HG02678 (cell line): ENCODE results near the gene NELFA.

ENCODE experiments used
- ATAC-seq: cut with Tn5 transposase; IDR thresholded peaks from one replicate; pipeline ENCODE4 v1.9.1; 2021; ENCODE audit warnings: mild to moderate bottlenecking, moderate library complexity; ENCODE audit not compliant: unreplicated experiment

NELFA gene

DNA sequence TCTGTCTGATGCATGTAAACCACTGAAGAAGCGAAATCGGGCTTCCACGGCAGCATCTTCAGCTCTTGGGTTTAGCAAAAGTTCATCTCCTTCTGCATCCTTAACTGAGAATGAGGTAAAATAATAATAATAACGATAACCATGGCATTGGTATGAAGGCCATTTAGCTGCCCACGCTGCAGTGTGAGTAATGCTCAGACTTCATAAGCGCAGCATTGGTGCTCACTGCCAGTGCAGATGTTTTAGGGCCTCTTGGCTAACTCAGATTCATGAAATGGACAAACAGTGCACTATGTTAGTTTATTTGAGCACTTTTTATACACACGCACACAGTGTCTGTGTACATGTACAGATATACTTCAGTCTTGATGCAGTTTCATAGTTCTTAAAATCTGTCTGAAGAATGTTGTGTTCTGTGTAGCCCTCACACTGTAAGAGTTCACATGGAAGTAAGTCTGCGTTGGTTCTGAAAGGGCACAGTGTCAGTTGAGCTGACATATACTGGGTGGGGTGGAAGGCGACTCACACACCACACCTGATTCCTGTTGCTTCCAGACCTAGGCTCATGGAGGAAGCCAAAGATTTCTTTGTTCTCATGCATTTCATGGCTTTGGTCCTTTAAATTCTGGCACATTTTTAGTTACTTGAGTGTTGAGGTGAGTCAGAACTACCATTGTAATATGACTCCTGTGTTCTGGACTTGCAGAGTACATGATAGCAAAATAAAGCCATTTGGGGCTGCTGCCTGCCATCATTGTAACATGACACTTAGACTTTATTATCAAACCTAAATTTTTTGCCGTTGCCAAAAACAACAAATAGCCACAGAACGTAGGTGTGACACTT, 68.9 kb downstream of the NELFA start:
- ATAC-seq = no peak

DNA sequence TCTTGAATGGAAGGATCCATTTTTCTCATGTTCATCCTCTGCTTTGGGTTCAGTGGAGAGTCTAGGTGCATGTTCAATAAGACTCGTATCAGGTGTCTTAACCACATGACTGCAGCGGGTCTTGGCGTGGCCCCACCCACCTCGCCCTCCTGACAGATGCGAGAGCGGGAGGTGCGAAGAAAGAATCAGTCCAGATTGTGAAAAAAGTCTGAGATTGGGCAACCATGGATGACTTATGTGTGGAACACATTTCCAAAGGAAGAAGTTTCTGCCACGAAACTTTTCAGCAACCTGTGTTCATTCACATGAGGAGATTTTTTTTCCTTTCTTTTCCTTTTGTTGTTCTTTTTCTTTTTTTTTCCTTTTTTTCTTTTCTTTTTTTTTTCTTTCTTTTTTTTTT, 70.7 kb downstream of the NELFA start:
- no peak for ATAC-seq

DNA sequence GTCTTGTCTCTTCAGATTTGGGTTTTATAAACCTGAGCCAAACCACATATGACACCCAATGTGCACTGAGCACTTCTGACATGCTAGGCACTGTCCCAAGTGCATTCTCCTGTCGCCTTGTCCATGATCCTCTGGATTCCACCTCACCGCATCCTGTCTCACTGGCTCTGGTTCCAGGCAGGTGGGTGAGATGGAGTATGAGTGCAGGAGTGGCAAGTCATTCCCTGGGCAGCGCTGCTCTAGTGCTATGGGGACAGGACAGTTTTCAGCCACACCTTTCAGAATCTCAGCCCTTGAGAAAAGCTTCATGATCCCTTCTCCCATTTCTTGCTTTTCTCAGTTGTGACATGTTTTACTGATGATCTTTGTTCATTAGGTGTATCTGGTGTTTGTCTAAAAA, 71.2 kb downstream of the NELFA start:
- ATAC-seq = no peak

DNA sequence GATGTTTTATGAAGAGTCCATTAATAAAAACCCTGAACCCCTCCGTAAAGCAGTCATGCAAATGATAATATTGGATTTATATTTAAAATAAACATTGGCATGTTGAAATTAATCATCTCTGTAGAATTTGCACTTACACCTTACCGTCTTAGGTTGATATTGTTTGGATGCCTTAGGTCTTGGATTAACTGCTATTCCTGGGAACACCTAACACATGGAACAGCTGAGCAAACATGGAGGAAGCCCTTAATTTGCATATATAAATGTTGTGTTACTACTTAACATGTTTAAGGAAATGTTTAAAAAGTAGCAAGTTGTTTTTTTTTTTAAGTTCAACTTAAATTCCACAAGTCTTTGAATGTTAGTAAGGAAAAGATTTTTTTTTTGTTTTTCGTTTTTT, 75.1 kb downstream of the NELFA start:
- ATAC-seq = no peak

DNA sequence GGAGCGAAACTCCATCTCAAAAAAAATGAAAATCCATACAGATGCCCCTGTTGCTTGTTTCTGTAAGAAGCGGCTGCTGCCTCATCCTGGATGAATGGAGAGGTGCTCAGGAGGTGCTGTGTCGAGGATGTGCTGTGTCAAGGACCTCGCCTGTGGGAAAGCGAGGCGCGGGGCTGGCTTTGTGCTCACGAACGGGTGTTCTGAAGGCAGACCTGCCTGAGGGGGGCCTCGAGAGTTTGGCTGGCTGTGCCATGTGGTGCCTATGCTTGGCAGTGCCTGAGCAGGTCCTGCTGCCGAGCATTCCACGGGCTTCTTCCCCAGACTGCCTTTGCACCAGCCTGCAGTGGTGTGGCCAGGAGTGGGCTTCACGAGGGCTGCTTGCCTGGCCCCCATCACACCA, 76.0 kb downstream of the NELFA start:
- no peak for ATAC-seq
